SK-N-SH (cell line): Measurements from ENCODE around the gene ADRA2B. TPM values are rescaled to one million over a fixed set of nuclear protein-coding genes. Genes with fewer than 3 reads are reported as not detected.

Source experiments
- CTCF ChIA-PET: fragments of 300-600, 350-600 bp; formaldehyde crosslinking; extraction: SDS; loops from one replicate; lab custom pipeline; 2021; lab: Yijun Ruan, JAX
- POLR2A ChIA-PET: fragments of 350-600 bp; sonication (Branson Sonifier 250); formaldehyde crosslinking; extraction: SDS; loops from one replicate; lab custom pipeline; 2020; ENCODE audit warnings: antibody characterized with exemption, inconsistent platforms; lab: Yijun Ruan, JAX
- DNase-seq: peaks from one replicate; pipeline ENCODE4 v3.0.0; 2012
- H2AFZ ChIP-seq: fragments of 200-600 bp; sonication (generic); 2 replicates; pipeline ENCODE4 v1.8.1; 2016; ENCODE audit warnings: antibody characterized with exemption, mild to moderate bottlenecking, low read depth
- H3F3A ChIP-seq: fragments of 200-600 bp; sonication (generic); replicated peaks from 2 replicates; pipeline ENCODE3; 2016; ENCODE audit warnings: antibody characterized with exemption, mild to moderate bottlenecking; ENCODE audit not compliant: insufficient read depth
- H3K27ac ChIP-seq, 2 experiments: fragments of 200-500 bp in 1 of 2; fragments of 200-600 bp in 1 of 2; sonication (Bioruptor generic) in 1 of 2; sonication (generic), shearing (Covaris generic) in 1 of 2; 2 replicates each; pipeline versions ENCODE4 v1.5.1 to v1.6.1; 2014 to 2016; ENCODE audit warnings: low read depth in 2 of 2, inconsistent platforms in 1 of 2, low read length in 1 of 2, mild to moderate bottlenecking in 1 of 2, mixed read lengths in 1 of 2
- H3K27me3 ChIP-seq: fragments of 200-600 bp; sonication (generic), shearing (Covaris generic); 2 replicates; pipeline ENCODE4 v1.6.1; 2016; ENCODE audit warnings: mixed run types; ENCODE audit not compliant: insufficient read depth
- H3K36me3 ChIP-seq, 2 experiments: fragments of 200-500 bp in 1 of 2; fragments of 200-600 bp in 1 of 2; sonication (Bioruptor generic) in 1 of 2; sonication (generic) in 1 of 2; replicated peaks in 1 of 2; 2 replicates each; pipeline versions ENCODE3 to v1.5.1; 2014 to 2016; ENCODE audit warnings: low read length in 1 of 2, mild to moderate bottlenecking in 1 of 2; ENCODE audit not compliant: insufficient read depth in 2 of 2, control insufficient read depth in 1 of 2
- H3K4me1 ChIP-seq, 2 experiments: fragments of 200-500 bp in 1 of 2; fragments of 200-600 bp in 1 of 2; sonication (Bioruptor generic) in 1 of 2; sonication (generic), shearing (Covaris generic) in 1 of 2; 2 replicates each; pipeline versions ENCODE4 v1.5.1 to v1.6.1; 2014 to 2016; ENCODE audit warnings: low read depth in 1 of 2, low read length in 1 of 2, mixed run types in 1 of 2; ENCODE audit not compliant: insufficient read depth in 2 of 2, control insufficient read depth in 1 of 2
- H3K4me2 ChIP-seq: fragments of 200-600 bp; sonication (generic), shearing (Covaris generic); 2 replicates; pipeline ENCODE4 v1.6.1; 2017; ENCODE audit warnings: mixed run types
- H3K4me3 ChIP-seq, 2 experiments: fragments of 200-500 bp in 1 of 2; fragments of 200-600 bp in 1 of 2; sonication (Bioruptor generic) in 1 of 2; sonication (generic), shearing (Covaris generic) in 1 of 2; 2 replicates each; pipeline versions ENCODE4 v1.5.1 to v1.8.1; 2014 to 2016; ENCODE audit warnings: low read depth in 2 of 2, inconsistent platforms in 1 of 2, low read length in 1 of 2, mild to moderate bottlenecking in 1 of 2, mixed read lengths in 1 of 2, moderate library complexity in 1 of 2
- H3K79me2 ChIP-seq: fragments of 200-600 bp; sonication (generic); 2 replicates; pipeline ENCODE4 v1.8.1; 2017; ENCODE audit warnings: mild to moderate bottlenecking; ENCODE audit not compliant: insufficient read depth
- H3K9ac ChIP-seq: fragments of 200-600 bp; sonication (generic); 2 replicates; pipeline ENCODE4 v1.6.1; 2017; ENCODE audit warnings: mixed run types
- H3K9me2 ChIP-seq: fragments of 200-600 bp; sonication (generic); 2 replicates; pipeline ENCODE4 v1.6.1; 2017; ENCODE audit warnings: mixed run types
- H3K9me3 ChIP-seq: fragments of 200-600 bp; sonication (generic); 2 replicates; pipeline ENCODE4 v1.6.1; 2017; ENCODE audit warnings: mixed run types, mild to moderate bottlenecking, moderate library complexity
- H4K20me1 ChIP-seq: fragments of 200-600 bp; sonication (generic); 2 replicates; pipeline ENCODE4 v1.6.1; 2017; ENCODE audit warnings: mild to moderate bottlenecking, mixed run types; ENCODE audit not compliant: insufficient read depth
- CHD2 ChIP-seq: fragments of 150-350 bp; IDR thresholded peaks from 2 replicates; pipeline ENCODE4 v1.6.1; 2018; ENCODE audit warnings: low read length; ENCODE audit not compliant: partially characterized antibody
- ELF1 ChIP-seq: IDR thresholded peaks from 2 replicates; pipeline ENCODE4 v1.4.0; 2012
- EZH2phosphoT487 ChIP-seq: fragments of 200-600 bp; sonication (generic); IDR thresholded peaks from 2 replicates; pipeline ENCODE4 v1.6.1; 2017; ENCODE audit warnings: low read depth, mixed run types, mild to moderate bottlenecking, antibody characterized with exemption, moderate library complexity, borderline replicate concordance
- FOSL2 ChIP-seq: IDR thresholded peaks from 2 replicates; pipeline ENCODE4 v1.4.0; 2012; ENCODE audit warnings: low read depth, mild to moderate bottlenecking, moderate library complexity, borderline replicate concordance
- FOXJ3 ChIP-seq: sonication (generic); formaldehyde crosslinking; IDR thresholded peaks from 2 replicates; pipeline ENCODE4 v1.5.1; 2020; ENCODE audit warnings: mild to moderate bottlenecking, missing genetic modification reagents
- GABPA ChIP-seq: IDR thresholded peaks from 2 replicates; pipeline ENCODE4 v1.4.0; 2012; ENCODE audit warnings: low read depth, mild to moderate bottlenecking
- MXI1 ChIP-seq: IDR thresholded peaks from 2 replicates; pipeline ENCODE4 v1.6.1; 2012; ENCODE audit warnings: mild to moderate bottlenecking, low read depth, low read length, improper control_type of control experiment
- NFIC ChIP-seq: IDR thresholded peaks from 2 replicates; pipeline ENCODE4 v1.4.0; 2012; ENCODE audit warnings: borderline replicate concordance
- NRF1 ChIP-seq: IDR thresholded peaks from 2 replicates; pipeline ENCODE4 v1.6.1; 2012; ENCODE audit warnings: low read depth, mild to moderate bottlenecking, low read length
- PBX3 ChIP-seq: IDR thresholded peaks from 2 replicates; pipeline ENCODE4; 2012
- POLR2AphosphoS5 ChIP-seq: IDR thresholded peaks from 2 replicates; pipeline ENCODE4 v1.6.1; 2012; ENCODE audit warnings: low read depth, low read length
- RCOR1 ChIP-seq: fragments of 150-350 bp; IDR thresholded peaks from 2 replicates; pipeline ENCODE4 v1.6.1; 2017; ENCODE audit warnings: antibody characterized with exemption, low read length
- RXRA ChIP-seq: IDR thresholded peaks from 2 replicates; pipeline ENCODE4 v1.4.0; 2012; ENCODE audit warnings: low read depth, mild to moderate bottlenecking, borderline replicate concordance
- SIN3A ChIP-seq: IDR thresholded peaks from 2 replicates; pipeline ENCODE4 v1.6.1; 2012; ENCODE audit warnings: low read depth, mild to moderate bottlenecking, low read length, moderate library complexity, borderline replicate concordance
- TEAD4 ChIP-seq: IDR thresholded peaks from 2 replicates; pipeline ENCODE4 v1.4.0; 2012; ENCODE audit warnings: mild to moderate bottlenecking, borderline replicate concordance; ENCODE audit not compliant: insufficient read depth
- USF1 ChIP-seq: IDR thresholded peaks from 2 replicates; pipeline ENCODE4 v1.4.0; 2012; ENCODE audit warnings: low read depth, borderline replicate concordance
- YY1 ChIP-seq: IDR thresholded peaks from 2 replicates; pipeline ENCODE4 v1.4.0; 2012; ENCODE audit warnings: low read depth, mild to moderate bottlenecking
- ZBTB33 ChIP-seq: IDR thresholded peaks from 2 replicates; pipeline ENCODE4 v1.4.0; 2012; ENCODE audit warnings: low read depth, borderline replicate concordance
- WGBS: methylation state at CpG from one replicate; pipeline ENCODE4 v1.1.6; 2017; ENCODE audit warnings: low lambda C conversion rate; 5-methylcytosine and 5-hydroxymethylcytosine counted together
- polyA plus RNA-seq, 3 experiments: library from polyadenylated mRNA; depleted of rRNA; stranded (reverse); fragments of >200 nt; gene quantifications; 2 replicates each; pipeline ENCODE4 v1.2.3, GENCODE V29; 2012
- TF ChIP-seq, protein P1 (sequence below): IDR thresholded peaks from 2 replicates; pipeline ENCODE4 v1.6.1; 2012; ENCODE audit warnings: mild to moderate bottlenecking, low read depth, low read length, moderate library complexity

Gene ADRA2B
- polyA plus RNA-seq, 1 of the 3 experiments (the other 2 are of a cell fraction), result not detected

DNA sequence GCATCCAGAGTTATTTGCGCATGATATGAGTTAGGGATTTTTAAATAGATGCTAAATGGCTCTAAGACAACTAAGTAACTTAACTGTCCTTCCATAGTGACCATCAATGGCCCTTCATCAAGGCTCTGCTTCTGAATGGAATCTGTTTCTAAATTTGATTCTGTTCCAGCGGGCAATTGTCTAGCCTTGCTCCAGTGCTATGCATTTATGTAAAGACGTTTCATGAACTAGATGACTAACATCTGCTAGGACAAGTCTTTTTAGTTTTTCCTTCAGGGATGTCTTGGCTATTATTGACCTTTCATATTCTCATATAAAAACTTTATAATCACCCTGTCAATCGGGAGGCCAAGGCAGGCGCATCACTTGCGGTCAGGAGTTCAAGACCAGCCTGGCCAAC is 12.1 kb upstream of the ADRA2B start:
- Histone ChIP-seq H3K27ac (no peak overlapping the region), H3K9ac (no peak overlapping the region), H3K9me3 (no peaks in the 10 kb centered on the region), H3K4me3 (no peak overlapping the region), H3K9me2 (no peaks in the 10 kb centered on the region), H3K4me1 (no peaks in the 10 kb centered on the region), H4K20me1 (no peaks in the 10 kb centered on the region), H3K79me2 (no peaks in the 10 kb centered on the region), H2AFZ (no peak overlapping the region), H3K36me3 (no peaks in the 10 kb centered on the region), H3K4me2 (no peak overlapping the region), H3F3A (no peaks in the 10 kb centered on the region), H3K27me3 (no peaks in the 10 kb centered on the region; the same call in 1 of the 2 replicates)
- no peak for DNase-seq
- CTCF ChIA-PET, result interaction anchor here (2.1 kb wide), 1 partner anchor 11 kb away, joined by 14 read pairs; the partner anchor contains the start of gene ADRA2B
- WGBS, result 69% methylated on average over 6 of the region's 6 CpGs
- POLR2A ChIA-PET, result no interaction called here
- TF ChIP-seq SIN3A (no peak), NRF1 (no peak), ELF1 (no peak), RCOR1 (no peak), YY1 (no peak)
- TF ChIP-seq, protein P1, sequence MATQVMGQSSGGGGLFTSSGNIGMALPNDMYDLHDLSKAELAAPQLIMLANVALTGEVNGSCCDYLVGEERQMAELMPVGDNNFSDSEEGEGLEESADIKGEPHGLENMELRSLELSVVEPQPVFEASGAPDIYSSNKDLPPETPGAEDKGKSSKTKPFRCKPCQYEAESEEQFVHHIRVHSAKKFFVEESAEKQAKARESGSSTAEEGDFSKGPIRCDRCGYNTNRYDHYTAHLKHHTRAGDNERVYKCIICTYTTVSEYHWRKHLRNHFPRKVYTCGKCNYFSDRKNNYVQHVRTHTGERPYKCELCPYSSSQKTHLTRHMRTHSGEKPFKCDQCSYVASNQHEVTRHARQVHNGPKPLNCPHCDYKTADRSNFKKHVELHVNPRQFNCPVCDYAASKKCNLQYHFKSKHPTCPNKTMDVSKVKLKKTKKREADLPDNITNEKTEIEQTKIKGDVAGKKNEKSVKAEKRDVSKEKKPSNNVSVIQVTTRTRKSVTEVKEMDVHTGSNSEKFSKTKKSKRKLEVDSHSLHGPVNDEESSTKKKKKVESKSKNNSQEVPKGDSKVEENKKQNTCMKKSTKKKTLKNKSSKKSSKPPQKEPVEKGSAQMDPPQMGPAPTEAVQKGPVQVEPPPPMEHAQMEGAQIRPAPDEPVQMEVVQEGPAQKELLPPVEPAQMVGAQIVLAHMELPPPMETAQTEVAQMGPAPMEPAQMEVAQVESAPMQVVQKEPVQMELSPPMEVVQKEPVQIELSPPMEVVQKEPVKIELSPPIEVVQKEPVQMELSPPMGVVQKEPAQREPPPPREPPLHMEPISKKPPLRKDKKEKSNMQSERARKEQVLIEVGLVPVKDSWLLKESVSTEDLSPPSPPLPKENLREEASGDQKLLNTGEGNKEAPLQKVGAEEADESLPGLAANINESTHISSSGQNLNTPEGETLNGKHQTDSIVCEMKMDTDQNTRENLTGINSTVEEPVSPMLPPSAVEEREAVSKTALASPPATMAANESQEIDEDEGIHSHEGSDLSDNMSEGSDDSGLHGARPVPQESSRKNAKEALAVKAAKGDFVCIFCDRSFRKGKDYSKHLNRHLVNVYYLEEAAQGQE, result no peak

DNA sequence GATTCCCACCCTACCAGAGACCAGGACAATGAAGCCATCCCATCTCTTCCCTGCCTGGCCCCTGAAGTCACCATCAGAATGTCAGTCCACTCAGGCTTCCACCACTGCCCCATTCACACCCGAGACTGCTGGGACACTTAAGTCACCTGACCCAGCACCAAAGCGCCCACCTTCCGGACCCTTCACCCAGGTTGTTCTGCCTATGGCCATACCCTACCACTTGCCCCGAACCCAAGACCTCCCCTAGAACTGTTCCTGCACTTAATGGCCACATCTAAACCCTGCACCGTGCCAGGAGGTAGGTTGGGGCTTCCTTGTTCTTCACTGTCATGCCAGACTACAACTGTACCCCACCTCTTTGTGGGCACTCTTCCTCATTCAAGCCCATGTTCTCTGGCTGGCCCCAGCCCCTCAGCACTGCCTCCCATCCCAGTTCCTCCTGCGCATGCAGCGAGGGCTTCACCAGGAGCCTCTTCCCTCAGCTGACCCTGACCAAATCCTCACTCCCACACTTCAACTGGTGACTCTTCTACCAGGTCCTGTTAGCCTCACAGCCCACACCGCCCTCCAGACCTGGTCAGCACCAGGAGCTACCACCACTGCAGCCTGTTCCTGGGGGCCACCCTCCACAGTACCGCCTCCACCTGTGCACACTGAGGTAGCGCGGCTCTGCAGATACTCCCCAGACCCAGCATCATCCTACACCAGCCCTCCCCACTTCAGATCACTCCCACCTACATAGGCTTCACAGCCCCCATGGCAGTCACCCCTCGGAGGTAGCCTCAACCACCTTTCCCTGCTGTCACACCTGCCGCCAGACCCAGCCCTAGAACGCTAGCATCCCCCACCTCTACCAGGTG is 8.3 kb upstream of the ADRA2B start:
- H3K27me3 ChIP-seq, result no peaks in the 10 kb centered on the region; the same call in 1 of the 2 replicates
- no peak overlapping the region for H3K27ac ChIP-seq
- H3K9me3 ChIP-seq, result no peaks in the 10 kb centered on the region
- H3K9me2 ChIP-seq, result no peaks in the 10 kb centered on the region
- POLR2A ChIA-PET, result no interaction called here
- no peak for DNase-seq
- no peaks in the 10 kb centered on the region for H3K79me2 ChIP-seq
- no peak overlapping the region for H2AFZ ChIP-seq
- no peaks in the 10 kb centered on the region for H3K36me3 ChIP-seq
- no peaks in the 10 kb centered on the region for H4K20me1 ChIP-seq
- H3K9ac ChIP-seq, result no peak overlapping the region
- no peak overlapping the region for H3K4me2 ChIP-seq
- H3F3A ChIP-seq, result no peaks in the 10 kb centered on the region
- no peaks in the 10 kb centered on the region for H3K4me1 ChIP-seq
- CTCF ChIA-PET, result interaction anchor here (1.0 to 2.5 kb wide), 4 partner anchors 8 to 102 kb away, joined by 4 to 12 read pairs (median 6); no protein-coding TSS in a partner anchor
- no peak overlapping the region for H3K4me3 ChIP-seq
- WGBS, result 67% methylated on average over 12 of the region's 14 CpGs
- no peak for TF ChIP-seq EZH2phosphoT487
- no peak for TF ChIP-seq FOXJ3
- TF ChIP-seq RXRA, result no peak
- TF ChIP-seq GABPA, result no peak
- no peak for TF ChIP-seq FOSL2
- TF ChIP-seq PBX3, result no peak
- no peak for TF ChIP-seq TEAD4
- TF ChIP-seq YY1, result no peak
- no peak for TF ChIP-seq CHD2
- TF ChIP-seq MXI1, result no peak
- TF ChIP-seq ZBTB33, result no peak
- no peak for TF ChIP-seq POLR2AphosphoS5
- TF ChIP-seq USF1, result no peak
- no peak for TF ChIP-seq ELF1
- TF ChIP-seq NFIC, result no peak
- TF ChIP-seq SIN3A, result no peak
